Measurements from ENCODE around the gene TERF2IP.

TERF2IP gene

GRCh38 chr16:75660726-75661302 lies 13.2 kb downstream of the TERF2IP start:
- no peak for DNase-seq
- Histone ChIP-seq H3K9me3 (replicated peaks; ENCODE audit: insufficient read depth, low read length) (no peaks in the 10 kb centered on the region), H2AFZ (ENCODE audit: low read length) (no peak overlapping the region), H3K27ac (ENCODE audit: low read length) (no peak overlapping the region), H3K36me3 (replicated peaks; ENCODE audit: insufficient read depth, low read length) (no peaks in the 10 kb centered on the region), H3K27me3 (replicated peaks; ENCODE audit: insufficient read depth, low read length) (no peaks in the 10 kb centered on the region), H4K20me1 (ENCODE audit: insufficient read depth, low read length) (no peaks in the 10 kb centered on the region), H3K4me2 (ENCODE audit: low read depth, low read length) (no peak overlapping the region), H3F3A (ENCODE audit: insufficient read depth, low read length) (no peaks in the 10 kb centered on the region), H3K9me2 (replicated peaks; ENCODE audit: insufficient read depth, low read length) (no peaks in the 10 kb centered on the region), H3K79me2 (ENCODE audit: low read length) (no peaks in the 10 kb centered on the region), H3K4me1 (ENCODE audit: low read length) (no peaks in the 10 kb centered on the region), H3K9ac (ENCODE audit: low read length) (no peak overlapping the region), H3K4me3 (ENCODE audit: low read length) (no peak overlapping the region)
- TF ChIP-seq CTCF (IDR thresholded peaks at IDR 0.05; ENCODE audit: low read length), result no peak
- no peak for TF ChIP-seq EZH2phosphoT487 (IDR thresholded peaks at IDR 0.05; ENCODE audit: low read length)
- TF ChIP-seq EZH2 (optimal IDR thresholded peaks at IDR 0.05; ENCODE audit: low read depth, low read length), result no peak

- Histone ChIP-seq H3K27me3 (replicated peaks; ENCODE audit: insufficient read depth, low read length) (no peaks in the 10 kb centered on the region), H3K4me1 (ENCODE audit: low read length) (no peaks in the 10 kb centered on the region), H3K9ac (ENCODE audit: low read length) (no peak overlapping the region), H3K9me2 (replicated peaks; ENCODE audit: insufficient read depth, low read length) (no peaks in the 10 kb centered on the region), H3K4me2 (ENCODE audit: low read depth, low read length) (no peak overlapping the region), H3K27ac (ENCODE audit: low read length) (no peak overlapping the region), H3K4me3 (ENCODE audit: low read length) (no peak overlapping the region), H3F3A (ENCODE audit: insufficient read depth, low read length) (no peaks in the 10 kb centered on the region), H2AFZ (ENCODE audit: low read length) (no peak overlapping the region), H4K20me1 (ENCODE audit: insufficient read depth, low read length) (no peaks in the 10 kb centered on the region), H3K9me3 (replicated peaks; ENCODE audit: insufficient read depth, low read length) (no peaks in the 10 kb centered on the region), H3K36me3 (replicated peaks; ENCODE audit: insufficient read depth, low read length) (no peaks in the 10 kb centered on the region), H3K79me2 (ENCODE audit: low read length) (no peaks in the 10 kb centered on the region)
- no peak for DNase-seq
- TF ChIP-seq EZH2 (optimal IDR thresholded peaks at IDR 0.05; ENCODE audit: low read depth, low read length), result no peak
- no peak for TF ChIP-seq EZH2phosphoT487 (IDR thresholded peaks at IDR 0.05; ENCODE audit: low read length)
- no peak for TF ChIP-seq CTCF (IDR thresholded peaks at IDR 0.05; ENCODE audit: low read length)
These were observed 19.9 kb downstream of the TERF2IP start for GRCh38 chr16:75667503-75667902.

DNA sequence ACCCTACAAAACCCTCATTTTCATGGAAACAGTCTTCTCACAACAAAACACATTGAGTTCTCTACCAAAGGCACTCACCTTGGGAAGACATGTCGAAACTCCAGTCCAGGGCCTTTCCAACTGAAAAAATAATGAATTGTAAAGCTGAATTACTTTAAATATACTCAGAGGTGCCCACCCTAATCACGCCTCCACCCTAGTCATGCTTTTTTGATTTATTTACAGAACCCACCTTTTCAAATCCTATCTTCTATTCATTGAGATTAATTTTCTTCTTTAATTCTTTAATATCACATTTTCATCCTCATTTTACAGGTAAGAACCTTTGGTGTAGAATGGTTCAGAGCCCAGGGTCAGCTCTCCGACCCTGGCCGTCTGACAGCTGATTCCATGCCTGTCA lies 29.3 kb downstream of the TERF2IP start, which contains the start of gene CPHXL2:
Gene CPHXL2 (minus strand): TSS at position 101 of the 400 bp plus-strand sequence. CDS start 10 bp downstream, at position 91.
- Histone ChIP-seq H3K9me2 (replicated peaks; ENCODE audit: insufficient read depth, low read length) (no peaks in the 10 kb centered on the region), H3K9me3 (replicated peaks; ENCODE audit: insufficient read depth, low read length) (no peaks in the 10 kb centered on the region), H3K4me3 (ENCODE audit: low read length) (no peak within 1 kb of the TSS), H3F3A (ENCODE audit: insufficient read depth, low read length) (no peaks in the 10 kb centered on the region), H3K4me1 (ENCODE audit: low read length) (no peaks in the 10 kb centered on the region), H3K27me3 (replicated peaks; ENCODE audit: insufficient read depth, low read length) (no peaks in the 10 kb centered on the region), H2AFZ (ENCODE audit: low read length) (no peak within 1 kb of the TSS), H3K4me2 (ENCODE audit: low read depth, low read length) (no peak within 1 kb of the TSS), H3K36me3 (replicated peaks; ENCODE audit: insufficient read depth, low read length) (no peaks in the 10 kb centered on the region), H3K9ac (ENCODE audit: low read length) (no peak within 1 kb of the TSS), H3K79me2 (ENCODE audit: low read length) (no peaks in the 10 kb centered on the region), H4K20me1 (ENCODE audit: insufficient read depth, low read length) (no peaks in the 10 kb centered on the region), H3K27ac (ENCODE audit: low read length) (no peak within 1 kb of the TSS)
- no peak for DNase-seq
- TF ChIP-seq CTCF (IDR thresholded peaks at IDR 0.05; ENCODE audit: low read length) (no peak), EZH2 (optimal IDR thresholded peaks at IDR 0.05; ENCODE audit: low read depth, low read length) (no peak), EZH2phosphoT487 (IDR thresholded peaks at IDR 0.05; ENCODE audit: low read length) (no peak)
